ENCODE measurements around the gene DAPK2.

DAPK2 gene

DNA sequence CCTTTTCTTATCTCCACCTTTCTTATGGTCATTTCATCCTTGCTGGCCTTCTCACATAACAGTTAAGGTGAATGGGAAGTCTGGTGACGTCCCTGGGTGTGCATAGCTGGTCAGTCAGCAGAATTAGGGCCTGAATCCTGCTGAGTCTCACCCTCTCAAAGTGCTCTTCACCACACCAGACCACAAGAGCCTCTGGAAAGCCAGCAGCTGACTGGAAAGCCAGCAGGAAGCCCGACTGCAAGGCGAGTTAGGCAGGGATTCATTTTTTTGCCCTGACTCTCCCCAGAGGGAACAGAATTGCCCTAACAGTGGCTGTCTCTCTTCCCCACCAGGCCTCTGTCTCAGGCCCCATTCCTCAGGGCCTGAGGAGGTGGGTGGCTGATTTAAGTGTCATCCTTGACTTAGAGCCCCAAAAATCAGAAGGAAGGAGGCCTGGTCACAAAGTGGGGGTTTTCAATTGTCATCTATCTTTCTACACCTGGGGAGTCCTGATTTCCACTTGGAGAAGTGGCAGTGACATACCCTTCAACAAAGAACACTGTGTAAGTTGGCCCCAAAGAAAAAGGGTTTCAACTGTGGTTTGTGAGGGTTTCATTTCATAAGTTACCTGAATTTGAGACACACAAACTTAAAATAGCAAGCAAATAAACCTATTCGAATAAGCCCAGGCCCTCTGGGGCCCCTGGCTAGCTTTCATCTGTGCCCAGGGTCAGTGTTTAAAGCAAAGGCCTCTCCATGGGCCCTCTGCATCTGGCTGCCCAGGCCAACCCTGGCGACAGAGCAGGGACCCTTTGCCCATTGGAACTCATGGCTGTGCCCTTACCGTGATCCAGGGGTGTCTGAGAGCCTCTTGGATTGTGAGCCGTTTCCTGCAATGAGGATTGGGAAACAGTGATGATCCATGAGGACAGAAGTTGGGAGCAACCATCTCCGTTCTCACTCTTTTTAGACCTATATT lies 122.0 kb downstream of the DAPK2 start:
- H3K27me3 ChIP-seq (ENCODE audit: insufficient read depth, low read length) = no peaks in the 10 kb centered on the region
- H3K4me2 ChIP-seq (ENCODE audit: low read length) = no peak overlapping the region
- peak overlapping the region; percentile 45 for H3K27ac ChIP-seq (ENCODE audit: low read depth, low read length)
- no peaks in the 10 kb centered on the region for H3K79me2 ChIP-seq (ENCODE audit: control insufficient read depth, insufficient read depth, low read length, poor library complexity)
- no peak overlapping the region for H4K12ac ChIP-seq (ENCODE audit: low read depth, low read length)
- peak overlapping the region; percentile 40 for H4K91ac ChIP-seq (ENCODE audit: low read depth, low read length)
- peaks cover 24% of the 10 kb centered on the region for H3K79me1 ChIP-seq (ENCODE audit: low read length)
- H3K14ac ChIP-seq (ENCODE audit: low read length) = peak overlapping the region; percentile 42
- no peak overlapping the region for H3K23ac ChIP-seq (ENCODE audit: low read length)
- peak overlapping the region; percentile 48 for H3K18ac ChIP-seq (ENCODE audit: low read length)
- H2BK5ac ChIP-seq (ENCODE audit: low read depth, low read length, poor library complexity) = peak overlapping the region; percentile 44
- H4K8ac ChIP-seq (ENCODE audit: low read depth, low read length) = no peak overlapping the region
- H3K36me3 ChIP-seq (ENCODE audit: control insufficient read depth in 1 of 2, insufficient read depth in 2 of 2, low read length in 2 of 2) = no peaks in the 10 kb centered on the region
- no peaks in the 10 kb centered on the region for H3K9me3 ChIP-seq (ENCODE audit: insufficient read depth, low read depth, low read length)
- DNase-seq = no peak
- H2AK5ac ChIP-seq (ENCODE audit: low read length) = peak overlapping the region; percentile 11
- peak overlapping the region; percentile 65 for H2BK120ac ChIP-seq (ENCODE audit: insufficient read depth, low read length, poor library complexity)
- no CpG with 5 or more reads among the region's 8 CpGs for WGBS (ENCODE audit: extremely low coverage, insufficient coverage, insufficient read length)
- H2BK12ac ChIP-seq (ENCODE audit: low read length) = peak overlapping the region; percentile 58
- no peak overlapping the region for H2AFZ ChIP-seq (ENCODE audit: insufficient read depth, low read length, poor library complexity)
- no peak overlapping the region for H3K4me3 ChIP-seq (ENCODE audit: low read depth, low read length)
- no peak overlapping the region for H3K9ac ChIP-seq (ENCODE audit: low read length)
- H3K4ac ChIP-seq (ENCODE audit: low read depth, low read length) = no peak overlapping the region
- H3K4me1 ChIP-seq (ENCODE audit: control insufficient read depth in 1 of 2, insufficient read depth in 2 of 2, low read length in 2 of 2) = peaks cover 35 to 38% of the 10 kb centered on the region in 2 experiments

DNA sequence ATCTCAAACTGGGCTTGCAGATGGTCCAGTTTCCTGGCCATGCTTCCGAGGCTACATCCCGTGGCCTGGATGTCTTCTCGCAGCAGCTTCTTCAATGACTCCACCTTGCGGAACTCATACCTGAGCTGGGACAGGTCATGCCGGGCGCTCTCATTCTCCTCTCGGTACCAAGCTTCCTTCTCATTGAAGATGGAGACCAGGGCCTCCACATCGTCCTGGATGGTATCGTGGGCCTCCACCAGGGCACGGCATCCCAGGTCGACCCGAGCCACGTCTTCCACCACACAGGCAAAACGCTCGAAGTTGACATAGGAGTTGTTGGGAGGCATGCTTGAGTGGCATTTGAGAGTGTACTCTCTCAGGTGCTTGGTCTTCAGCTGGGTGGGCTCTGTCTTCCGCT lies 123.4 kb downstream of the DAPK2 start:
- Histone ChIP-seq H2BK120ac (ENCODE audit: insufficient read depth, low read length, poor library complexity) (no peak overlapping the region), H3K9me3 (ENCODE audit: insufficient read depth, low read depth, low read length) (no peaks in the 10 kb centered on the region), H2BK5ac (ENCODE audit: low read depth, low read length, poor library complexity) (no peak overlapping the region), H4K12ac (ENCODE audit: low read depth, low read length) (no peak overlapping the region), H3K27me3 (ENCODE audit: insufficient read depth, low read length) (no peaks in the 10 kb centered on the region), H3K79me2 (ENCODE audit: control insufficient read depth, insufficient read depth, low read length, poor library complexity) (no peaks in the 10 kb centered on the region), H3K4me3 (ENCODE audit: low read depth, low read length) (no peak overlapping the region), H3K27ac (ENCODE audit: low read depth, low read length) (no peak overlapping the region), H2BK12ac (ENCODE audit: low read length) (no peak overlapping the region), H3K4ac (ENCODE audit: low read depth, low read length) (no peak overlapping the region), H3K4me2 (ENCODE audit: low read length) (no peak overlapping the region), H2AFZ (ENCODE audit: insufficient read depth, low read length, poor library complexity) (no peak overlapping the region), H4K91ac (ENCODE audit: low read depth, low read length) (no peak overlapping the region), H3K23ac (ENCODE audit: low read length) (no peak overlapping the region), H4K8ac (ENCODE audit: low read depth, low read length) (no peak overlapping the region), H3K79me1 (ENCODE audit: low read length) (peaks cover 16% of the 10 kb centered on the region), H3K4me1 (ENCODE audit: control insufficient read depth in 1 of 2, insufficient read depth in 2 of 2, low read length in 2 of 2) (peaks cover 27 to 31% of the 10 kb centered on the region in 2 experiments), H3K36me3 (ENCODE audit: control insufficient read depth in 1 of 2, insufficient read depth in 2 of 2, low read length in 2 of 2) (no peaks in the 10 kb centered on the region), H3K14ac (ENCODE audit: low read length) (no peak overlapping the region), H2AK5ac (ENCODE audit: low read length) (no peak overlapping the region), H3K9ac (ENCODE audit: low read length) (no peak overlapping the region), H3K18ac (ENCODE audit: low read length) (no peak overlapping the region)
- DNase-seq = no peak
- WGBS (ENCODE audit: extremely low coverage, insufficient coverage, insufficient read length) = no CpG with 5 or more reads among the region's 16 CpGs

DNA sequence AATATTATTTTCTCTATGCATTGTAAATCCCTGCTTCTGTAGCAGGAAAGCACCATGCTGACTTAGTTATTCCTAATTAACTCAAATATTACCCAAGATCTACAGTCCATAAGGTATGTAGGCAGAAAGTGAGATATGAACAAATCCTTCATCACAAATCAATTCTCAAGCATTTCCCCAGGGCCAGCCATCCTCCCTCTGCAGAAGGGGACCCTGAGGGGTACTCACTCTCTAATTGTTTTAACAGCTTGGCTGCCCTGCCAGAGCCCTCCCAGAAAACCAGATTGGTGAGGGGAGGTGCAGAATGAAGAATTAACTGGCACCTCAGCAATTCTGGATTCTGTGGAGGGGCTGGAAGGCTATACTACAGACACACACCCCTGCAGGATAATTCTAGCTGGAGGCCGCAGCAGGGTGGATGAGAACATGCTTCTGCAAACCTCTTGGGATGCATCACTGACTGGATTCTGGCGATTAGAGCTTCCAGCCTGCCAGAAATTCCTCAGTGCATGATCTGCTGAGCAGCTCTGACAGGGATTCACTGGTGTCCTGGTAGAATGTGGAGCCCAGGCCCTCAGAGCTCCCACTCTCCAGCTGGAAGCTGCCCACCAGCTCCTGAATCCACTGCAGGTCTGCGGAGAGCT lies 123.9 kb downstream of the DAPK2 start:
- Histone ChIP-seq H3K18ac (ENCODE audit: low read length) (no peak overlapping the region), H3K9ac (ENCODE audit: low read length) (no peak overlapping the region), H2BK5ac (ENCODE audit: low read depth, low read length, poor library complexity) (no peak overlapping the region), H3K4ac (ENCODE audit: low read depth, low read length) (no peak overlapping the region), H3K27ac (ENCODE audit: low read depth, low read length) (no peak overlapping the region), H3K79me1 (ENCODE audit: low read length) (peaks cover 16% of the 10 kb centered on the region), H4K91ac (ENCODE audit: low read depth, low read length) (no peak overlapping the region), H3K14ac (ENCODE audit: low read length) (no peak overlapping the region), H3K27me3 (ENCODE audit: insufficient read depth, low read length) (no peaks in the 10 kb centered on the region), H2AK5ac (ENCODE audit: low read length) (no peak overlapping the region), H3K9me3 (ENCODE audit: insufficient read depth, low read depth, low read length) (no peaks in the 10 kb centered on the region), H4K8ac (ENCODE audit: low read depth, low read length) (no peak overlapping the region), H3K4me2 (ENCODE audit: low read length) (no peak overlapping the region), H3K36me3 (ENCODE audit: control insufficient read depth in 1 of 2, insufficient read depth in 2 of 2, low read length in 2 of 2) (no peaks in the 10 kb centered on the region), H3K4me1 (ENCODE audit: control insufficient read depth in 1 of 2, insufficient read depth in 2 of 2, low read length in 2 of 2) (peaks cover 27 to 31% of the 10 kb centered on the region in 2 experiments), H2BK12ac (ENCODE audit: low read length) (no peak overlapping the region), H2BK120ac (ENCODE audit: insufficient read depth, low read length, poor library complexity) (no peak overlapping the region), H4K12ac (ENCODE audit: low read depth, low read length) (no peak overlapping the region), H3K4me3 (ENCODE audit: low read depth, low read length) (no peak overlapping the region), H3K79me2 (ENCODE audit: control insufficient read depth, insufficient read depth, low read length, poor library complexity) (no peaks in the 10 kb centered on the region), H2AFZ (ENCODE audit: insufficient read depth, low read length, poor library complexity) (no peak overlapping the region), H3K23ac (ENCODE audit: low read length) (no peak overlapping the region)
- WGBS (ENCODE audit: extremely low coverage, insufficient coverage, insufficient read length) = no CpG with 5 or more reads among the region's 3 CpGs
- no peak for DNase-seq

DNA sequence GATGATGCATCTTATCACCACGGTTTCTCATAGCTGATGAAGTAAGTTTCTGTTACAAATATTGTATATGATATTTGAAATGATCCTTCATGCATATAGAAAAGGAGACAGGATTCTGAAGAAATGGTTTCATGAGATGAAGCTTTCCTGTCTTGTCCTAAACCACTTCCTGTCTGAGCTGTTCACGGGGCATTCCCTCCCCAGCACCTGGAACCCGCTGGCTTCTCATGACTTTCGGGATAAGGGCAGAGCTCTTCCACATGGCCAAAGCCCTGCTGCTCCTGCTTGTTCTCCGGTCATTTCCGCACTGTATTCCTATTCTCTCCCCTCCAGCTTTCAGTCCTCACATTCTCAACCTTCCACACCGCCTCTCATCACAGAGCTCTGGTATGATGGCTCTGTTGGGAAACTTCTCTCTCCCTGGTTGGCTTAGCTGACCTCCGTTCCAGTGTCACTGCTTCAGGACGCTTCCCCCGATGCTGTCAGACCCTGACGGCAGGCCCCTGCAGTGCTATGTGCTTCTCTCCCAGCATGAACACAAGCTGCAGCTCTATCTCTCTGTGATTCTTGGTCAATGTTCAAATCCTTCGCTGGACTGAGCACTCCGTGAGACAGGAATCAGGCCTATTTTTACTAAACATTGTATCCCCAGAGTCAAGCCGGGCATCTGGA lies 125.6 kb downstream of the DAPK2 start:
- Histone ChIP-seq H3K79me1 (ENCODE audit: low read length) (peaks cover 11% of the 10 kb centered on the region), H3K18ac (ENCODE audit: low read length) (no peak overlapping the region), H3K4me2 (ENCODE audit: low read length) (no peak overlapping the region), H3K4ac (ENCODE audit: low read depth, low read length) (no peak overlapping the region), H3K27me3 (ENCODE audit: insufficient read depth, low read length) (no peaks in the 10 kb centered on the region), H3K9me3 (ENCODE audit: insufficient read depth, low read depth, low read length) (no peaks in the 10 kb centered on the region), H3K4me3 (ENCODE audit: low read depth, low read length) (no peak overlapping the region), H2BK5ac (ENCODE audit: low read depth, low read length, poor library complexity) (no peak overlapping the region), H3K9ac (ENCODE audit: low read length) (no peak overlapping the region), H2AFZ (ENCODE audit: insufficient read depth, low read length, poor library complexity) (no peak overlapping the region), H3K14ac (ENCODE audit: low read length) (no peak overlapping the region), H2AK5ac (ENCODE audit: low read length) (no peak overlapping the region), H4K8ac (ENCODE audit: low read depth, low read length) (no peak overlapping the region), H3K36me3 (ENCODE audit: control insufficient read depth in 1 of 2, insufficient read depth in 2 of 2, low read length in 2 of 2) (no peaks in the 10 kb centered on the region), H2BK12ac (ENCODE audit: low read length) (no peak overlapping the region), H3K27ac (ENCODE audit: low read depth, low read length) (no peak overlapping the region), H4K91ac (ENCODE audit: low read depth, low read length) (no peak overlapping the region), H3K4me1 (ENCODE audit: control insufficient read depth in 1 of 2, insufficient read depth in 2 of 2, low read length in 2 of 2) (peaks cover 25 to 30% of the 10 kb centered on the region in 2 experiments), H3K23ac (ENCODE audit: low read length) (no peak overlapping the region), H2BK120ac (ENCODE audit: insufficient read depth, low read length, poor library complexity) (no peak overlapping the region), H4K12ac (ENCODE audit: low read depth, low read length) (no peak overlapping the region), H3K79me2 (ENCODE audit: control insufficient read depth, insufficient read depth, low read length, poor library complexity) (no peaks in the 10 kb centered on the region)
- peak; percentile 62 to 73 for DNase-seq
- WGBS (ENCODE audit: extremely low coverage, insufficient coverage, insufficient read length) = no CpG with 5 or more reads among the region's 14 CpGs
